COLO668 (cell line): ENCODE results near the gene TPX2.
A peak's percentile ranks its signal among the peaks of the same experiment; 100 is the strongest.

Experiments used
- DNase-seq: peaks from one replicate; lab custom pipeline; 2025; ENCODE audit not compliant: unreplicated experiment; lab: John Stamatoyannopoulos, UW

TPX2 gene, protein sequence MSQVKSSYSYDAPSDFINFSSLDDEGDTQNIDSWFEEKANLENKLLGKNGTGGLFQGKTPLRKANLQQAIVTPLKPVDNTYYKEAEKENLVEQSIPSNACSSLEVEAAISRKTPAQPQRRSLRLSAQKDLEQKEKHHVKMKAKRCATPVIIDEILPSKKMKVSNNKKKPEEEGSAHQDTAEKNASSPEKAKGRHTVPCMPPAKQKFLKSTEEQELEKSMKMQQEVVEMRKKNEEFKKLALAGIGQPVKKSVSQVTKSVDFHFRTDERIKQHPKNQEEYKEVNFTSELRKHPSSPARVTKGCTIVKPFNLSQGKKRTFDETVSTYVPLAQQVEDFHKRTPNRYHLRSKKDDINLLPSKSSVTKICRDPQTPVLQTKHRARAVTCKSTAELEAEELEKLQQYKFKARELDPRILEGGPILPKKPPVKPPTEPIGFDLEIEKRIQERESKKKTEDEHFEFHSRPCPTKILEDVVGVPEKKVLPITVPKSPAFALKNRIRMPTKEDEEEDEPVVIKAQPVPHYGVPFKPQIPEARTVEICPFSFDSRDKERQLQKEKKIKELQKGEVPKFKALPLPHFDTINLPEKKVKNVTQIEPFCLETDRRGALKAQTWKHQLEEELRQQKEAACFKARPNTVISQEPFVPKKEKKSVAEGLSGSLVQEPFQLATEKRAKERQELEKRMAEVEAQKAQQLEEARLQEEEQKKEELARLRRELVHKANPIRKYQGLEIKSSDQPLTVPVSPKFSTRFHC

DNA sequence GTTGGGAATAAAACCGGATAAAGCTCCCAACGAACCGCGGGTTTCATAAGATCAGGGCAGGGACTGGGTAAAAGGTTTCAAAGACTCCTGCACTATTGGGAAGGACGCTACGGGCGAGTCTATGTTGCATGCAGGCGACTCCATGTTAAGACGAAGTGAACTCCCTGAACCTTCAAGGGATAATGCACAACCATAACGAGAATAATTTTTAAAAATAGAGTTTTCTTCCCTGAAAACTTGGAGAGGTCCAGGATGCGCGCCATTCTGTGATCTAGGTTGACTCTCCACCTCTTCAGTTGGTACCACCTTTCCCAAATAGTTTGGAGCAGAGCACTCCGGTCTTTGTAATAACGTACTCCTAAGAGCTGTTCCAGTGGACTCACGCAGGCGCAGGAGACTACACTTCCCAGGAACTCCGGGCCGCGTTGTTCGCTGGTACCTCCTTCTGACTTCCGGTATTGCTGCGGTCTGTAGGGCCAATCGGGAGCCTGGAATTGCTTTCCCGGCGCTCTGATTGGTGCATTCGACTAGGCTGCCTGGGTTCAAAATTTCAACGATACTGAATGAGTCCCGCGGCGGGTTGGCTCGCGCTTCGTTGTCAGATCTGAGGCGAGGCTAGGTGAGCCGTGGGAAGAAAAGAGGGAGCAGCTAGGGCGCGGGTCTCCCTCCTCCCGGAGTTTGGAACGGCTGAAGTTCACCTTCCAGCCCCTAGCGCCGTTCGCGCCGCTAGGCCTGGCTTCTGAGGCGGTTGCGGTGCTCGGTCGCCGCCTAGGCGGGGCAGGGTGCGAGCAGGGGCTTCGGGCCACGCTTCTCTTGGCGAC is at the start of gene TPX2:
TPX2 (plus strand) TSS at position 562 of the 821 bp plus-strand sequence. CDS start 18,187 bp downstream, outside the sequence.
- DNase-seq: peak; percentile 96

DNA sequence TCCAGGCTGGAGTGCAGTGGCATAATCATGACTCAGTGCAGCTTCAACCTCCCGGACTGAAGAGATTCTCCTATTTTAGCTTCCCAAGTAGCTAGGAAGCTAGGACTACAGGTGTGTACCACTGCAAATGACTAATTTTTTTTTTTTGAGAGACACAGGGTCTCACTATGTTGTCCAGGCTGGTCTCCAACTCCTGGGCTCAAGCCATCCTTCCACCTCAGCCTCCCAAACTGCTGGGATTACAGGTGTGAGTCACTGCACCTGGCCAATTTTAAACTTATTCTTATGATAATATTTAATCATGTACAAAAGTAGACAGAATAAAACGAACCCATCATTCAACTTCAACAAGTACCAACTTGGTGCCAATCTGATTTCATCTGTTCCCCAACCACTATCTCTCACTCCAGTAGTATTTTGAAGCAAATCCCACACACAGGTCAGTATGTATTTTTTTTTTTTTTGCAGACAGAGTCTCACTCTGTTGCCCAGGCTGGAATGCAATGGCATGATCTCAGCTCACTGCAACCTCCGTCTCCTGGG is 48.9 kb upstream of the TPX2 start:
- DNase-seq: no peak

DNA sequence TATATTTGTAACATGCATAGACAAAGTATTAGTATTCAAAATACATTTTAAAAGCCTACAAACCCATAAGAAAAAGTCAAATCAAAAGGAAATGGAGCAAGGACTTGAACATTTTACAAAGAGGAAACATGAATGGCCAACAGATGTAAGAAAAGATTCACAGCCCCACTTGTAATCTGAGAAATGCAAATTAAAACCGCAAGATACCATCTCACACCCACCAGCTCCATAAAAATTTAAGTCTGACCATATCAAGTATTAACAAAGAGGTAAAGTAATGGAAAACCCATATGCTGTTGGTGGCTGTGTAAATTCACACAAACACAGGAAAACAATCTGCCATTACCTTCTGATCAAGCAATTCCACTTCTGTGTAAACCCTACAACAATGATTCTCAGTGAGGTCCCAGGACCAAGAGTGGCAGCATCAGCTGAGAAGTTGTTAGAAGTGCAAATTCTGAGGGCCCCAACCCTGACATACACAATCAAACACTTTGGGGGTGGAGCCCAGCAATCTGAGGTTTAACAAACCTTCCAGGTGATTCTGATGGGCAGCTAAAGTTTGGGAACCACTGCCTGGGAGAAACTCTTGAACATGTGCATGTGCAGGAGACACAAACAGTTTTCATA is 47.3 kb upstream of the TPX2 start:
- no peak for DNase-seq

DNA sequence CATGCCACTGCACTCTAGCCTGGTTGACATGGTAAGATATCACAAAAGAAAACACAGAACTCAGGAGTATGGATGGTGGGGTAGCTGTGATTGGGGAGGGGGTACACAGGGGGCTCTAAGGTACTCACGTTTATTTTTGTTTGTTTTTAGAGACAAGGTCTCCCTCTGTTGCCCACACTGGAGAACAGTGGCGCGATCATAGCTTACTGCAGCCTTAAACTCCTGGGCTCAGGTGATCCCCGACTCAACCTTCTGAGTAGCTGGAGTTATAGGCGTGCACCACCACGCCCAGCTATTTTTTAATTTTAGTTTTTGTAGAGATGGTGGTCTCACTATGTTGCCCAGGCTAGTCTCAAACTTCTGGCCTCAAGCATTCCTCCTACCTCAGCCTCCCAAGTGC is 45.7 kb upstream of the TPX2 start:
- DNase-seq: no peak

DNA sequence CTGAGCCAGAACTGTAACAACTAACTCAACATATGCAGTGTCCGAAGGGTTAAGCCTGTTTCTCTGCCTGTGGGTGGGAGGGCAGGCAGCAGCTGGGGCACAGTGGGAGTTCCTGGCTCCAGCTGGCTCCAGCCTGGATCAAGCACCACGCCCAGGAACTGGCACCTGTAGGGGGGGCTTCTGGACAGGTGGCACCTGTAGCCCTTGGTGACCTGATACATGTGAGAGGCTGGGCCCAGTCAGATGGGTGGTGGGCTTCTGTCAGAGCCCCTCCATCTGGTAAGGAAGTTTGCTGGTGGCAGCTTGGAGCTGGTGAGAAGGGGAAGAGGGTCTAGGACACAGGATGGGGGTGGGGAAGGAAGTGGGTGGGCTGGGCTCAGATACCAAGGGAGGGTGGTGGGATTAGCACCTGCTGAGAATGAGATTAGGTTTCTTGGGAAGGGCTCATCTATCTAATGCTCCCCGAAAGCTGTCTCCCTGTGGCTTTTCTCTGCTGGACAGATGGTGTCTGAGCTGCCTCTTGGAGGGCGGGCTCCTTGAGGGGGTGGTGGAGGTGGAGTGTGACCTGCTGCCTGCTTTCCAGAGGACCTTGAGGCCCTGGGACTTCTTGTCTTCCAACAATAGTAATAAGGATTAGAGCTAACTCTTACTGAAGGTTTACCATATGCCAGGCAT is 45.0 kb upstream of the TPX2 start:
- peak; percentile 80 for DNase-seq

DNA sequence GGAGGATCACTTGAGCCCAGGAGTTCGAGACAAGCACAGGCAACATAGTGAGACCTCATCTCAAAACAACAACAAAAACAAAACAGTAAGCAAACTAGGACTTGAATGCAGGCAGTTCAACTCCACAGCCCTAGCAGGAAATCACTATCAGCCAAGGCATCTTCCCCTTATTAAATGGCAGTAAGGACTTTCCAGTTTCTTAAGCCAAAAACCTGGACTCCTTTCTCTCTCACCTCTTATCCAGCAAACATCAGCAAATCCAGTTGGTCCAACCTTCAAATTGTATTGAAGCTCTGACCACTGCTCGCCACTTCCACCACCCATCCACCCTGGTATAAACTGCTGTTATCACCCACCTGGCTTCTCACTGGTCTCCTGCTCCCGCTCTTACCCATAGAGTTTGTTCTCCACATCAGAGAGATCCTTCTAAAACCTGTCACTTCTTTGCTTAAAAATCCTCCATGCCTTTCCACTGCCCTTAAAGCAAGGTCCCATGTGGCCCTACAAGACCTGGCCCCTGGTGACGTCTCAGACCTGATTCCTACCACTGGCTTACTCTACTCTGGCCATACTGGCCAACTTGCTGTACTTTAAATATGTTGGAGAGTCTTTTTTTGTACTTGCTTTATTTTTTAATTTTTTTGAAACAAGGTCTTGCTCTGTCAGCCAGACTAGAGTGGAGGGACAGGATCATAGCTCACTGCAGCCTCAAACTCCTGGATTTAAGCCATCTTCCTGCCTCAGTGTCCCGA is 44.1 kb upstream of the TPX2 start:
- no peak for DNase-seq

DNA sequence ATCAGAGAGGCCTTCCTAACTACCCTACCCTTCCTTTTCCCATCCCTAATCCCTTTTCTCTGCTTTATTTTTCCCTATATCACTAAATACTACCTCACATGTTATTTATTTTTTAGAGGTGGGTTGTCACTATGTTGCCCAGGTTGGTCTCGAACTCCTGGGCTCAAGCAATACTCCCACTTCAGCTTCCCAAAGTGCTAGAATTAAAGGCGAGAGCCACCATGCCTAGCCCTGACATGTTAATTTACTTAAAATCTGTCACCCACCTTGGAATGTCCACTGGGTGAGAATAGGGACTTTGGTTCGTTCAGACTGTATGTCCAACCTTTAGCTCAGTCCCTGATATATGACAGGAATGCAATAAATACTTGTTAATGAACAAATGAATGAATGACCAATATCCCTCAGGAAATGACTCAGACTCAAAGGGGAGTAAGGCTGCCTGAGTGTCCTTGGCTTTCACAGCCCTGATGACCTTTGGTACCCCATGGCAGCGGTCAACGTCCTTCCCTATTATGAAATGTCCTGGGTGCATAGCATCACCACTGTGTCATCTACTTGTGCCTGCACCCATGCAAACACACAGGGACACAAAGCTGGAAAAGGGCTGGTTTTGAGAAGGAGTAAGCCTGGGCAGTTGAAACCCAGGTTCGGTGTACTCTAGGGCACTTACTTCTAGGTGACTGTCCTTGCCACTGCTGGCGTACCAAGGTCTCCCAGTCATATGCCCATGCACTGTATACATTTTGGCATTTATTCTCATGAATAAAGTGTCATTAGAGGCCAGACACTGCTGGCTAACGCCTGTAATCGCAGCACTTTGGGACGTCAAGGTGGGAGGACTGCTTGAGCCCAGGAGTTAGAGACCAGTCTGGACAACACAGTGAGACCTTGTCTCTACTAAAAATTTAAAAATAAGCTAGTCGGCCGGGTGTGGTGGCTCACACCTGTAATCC is 43.0 kb upstream of the TPX2 start:
- DNase-seq: no peak

DNA sequence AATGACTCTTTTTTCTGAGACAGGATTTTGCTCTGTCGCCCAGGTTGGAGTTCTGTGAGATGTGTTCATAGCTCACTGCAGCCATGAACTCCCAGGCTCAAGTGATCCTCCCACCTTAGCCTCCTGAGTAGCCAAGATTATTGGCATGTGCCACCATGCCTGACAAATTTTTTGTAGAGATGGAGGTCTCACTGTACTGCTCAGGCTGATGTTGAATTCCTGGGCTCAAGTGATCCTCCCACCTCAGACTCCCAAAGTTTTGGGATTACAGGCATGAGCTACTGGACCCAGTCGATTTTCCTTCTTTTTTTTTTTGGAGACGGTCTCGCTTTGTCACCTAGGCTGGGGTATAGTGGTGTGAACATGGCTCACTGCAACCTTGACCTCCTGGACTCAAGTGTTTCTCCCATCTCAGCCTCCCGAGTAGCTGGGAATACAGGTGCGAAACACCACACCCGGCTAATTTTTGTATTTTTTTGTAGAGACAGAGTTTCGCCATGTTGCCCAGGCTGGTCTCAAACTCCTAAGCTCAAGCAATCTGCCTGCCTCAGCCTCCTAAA is 40.8 kb upstream of the TPX2 start:
- no peak for DNase-seq

DNA sequence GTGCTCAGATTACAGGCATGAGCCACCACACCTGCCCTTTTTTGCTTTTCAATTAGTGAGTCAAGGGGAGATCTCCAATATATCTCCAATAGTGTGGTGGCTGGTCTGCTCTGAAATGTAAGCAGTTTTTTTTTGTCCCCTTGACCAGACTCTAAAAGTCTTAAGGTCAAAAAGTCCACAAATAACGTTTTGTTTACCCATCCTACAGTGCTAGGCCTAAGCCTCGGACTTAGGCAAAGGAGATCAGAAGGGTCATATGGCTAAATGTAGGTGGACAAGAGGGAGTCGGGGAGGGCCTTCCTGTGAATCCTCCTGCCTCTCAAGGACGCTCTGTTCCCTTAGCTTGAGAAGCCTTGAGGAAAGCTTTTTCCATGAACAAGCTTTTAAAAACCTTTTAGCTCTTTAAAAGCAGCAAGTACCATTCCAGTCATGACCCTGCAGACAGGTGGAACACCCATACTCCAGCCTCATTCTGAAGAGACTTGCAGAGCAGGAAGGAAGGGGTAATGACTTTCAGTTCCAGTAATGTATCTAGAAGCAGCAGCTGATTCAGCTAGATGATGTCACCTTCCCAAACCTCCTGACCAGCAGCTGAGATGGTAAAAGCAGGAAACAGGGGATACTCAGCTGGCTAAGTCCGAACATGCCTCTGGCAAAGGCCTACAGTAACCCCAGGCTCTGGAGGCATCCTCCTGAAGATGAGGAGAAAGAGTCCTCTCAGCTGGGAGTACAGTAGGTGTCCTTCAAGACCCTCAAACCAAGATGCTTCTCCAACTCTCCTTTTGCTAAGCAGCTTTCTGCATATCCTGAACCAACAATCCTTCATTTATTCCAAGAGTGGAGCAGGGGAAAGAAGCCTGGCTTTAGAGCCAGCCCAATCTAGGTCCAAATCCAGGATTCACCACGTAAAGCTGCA is 40.0 kb upstream of the TPX2 start:
- peak; percentile 80 for DNase-seq

DNA sequence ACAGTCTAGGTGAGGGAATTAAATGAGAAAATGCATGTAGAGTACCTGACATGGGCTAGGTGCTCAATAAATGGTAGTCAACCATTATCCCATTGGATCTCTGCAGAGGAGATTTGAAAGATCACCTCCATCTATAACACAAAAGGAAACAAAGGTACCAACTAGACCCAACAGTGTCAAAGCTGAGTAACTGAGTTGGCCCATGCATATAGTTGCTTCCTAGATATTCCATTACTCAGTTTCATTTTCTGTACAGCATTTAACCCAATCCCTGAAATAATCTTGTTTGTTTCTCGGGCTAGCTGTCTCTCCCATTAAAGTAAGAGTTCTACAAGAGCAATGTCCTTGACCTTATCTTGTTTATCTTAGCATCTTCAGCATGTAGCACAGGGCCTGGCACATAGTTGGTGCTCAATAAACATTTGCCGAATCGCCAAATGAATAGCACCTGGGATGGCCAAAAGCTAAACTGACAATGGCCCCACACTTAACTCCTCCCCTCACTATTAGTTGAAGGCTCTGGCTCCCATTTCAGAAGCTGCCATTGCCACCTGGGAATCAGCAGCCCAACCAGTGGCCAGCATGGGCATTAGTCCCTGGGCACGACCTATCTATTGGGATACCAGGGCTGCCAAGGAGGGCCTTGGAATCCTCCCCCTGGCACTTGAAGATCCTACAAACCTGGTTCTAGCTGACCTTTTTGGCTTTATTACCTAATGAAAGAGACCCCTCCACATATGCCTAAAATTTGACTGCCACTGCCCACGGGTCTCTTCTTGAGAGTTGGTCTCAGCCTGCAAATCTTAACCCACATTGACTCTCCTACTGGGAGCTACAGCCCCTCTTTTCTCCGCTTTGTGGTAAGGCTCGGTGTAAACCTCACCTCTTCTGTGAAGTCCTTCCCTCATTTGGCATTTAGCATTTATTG is 39.0 kb upstream of the TPX2 start:
- no peak for DNase-seq

DNA sequence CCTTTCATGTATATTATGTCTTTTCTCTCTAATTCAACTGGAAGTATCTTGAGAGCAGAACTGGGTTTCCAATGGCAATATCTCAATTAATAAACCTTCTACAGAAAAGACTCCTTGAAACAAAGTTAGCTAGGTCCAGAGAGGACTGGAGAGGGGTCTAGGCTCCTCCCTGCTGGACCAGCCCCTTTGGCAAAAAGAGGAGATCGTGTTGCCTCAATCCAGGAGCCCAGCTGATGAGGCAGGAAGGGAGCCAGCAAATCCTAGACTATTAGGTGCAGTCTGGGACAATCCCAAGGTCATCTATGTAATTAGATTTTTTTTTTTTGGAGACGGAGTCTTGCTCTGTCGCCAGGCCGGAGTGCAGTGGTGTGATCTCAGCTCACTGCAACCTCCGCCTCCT is 38.3 kb upstream of the TPX2 start:
- no peak for DNase-seq

DNA sequence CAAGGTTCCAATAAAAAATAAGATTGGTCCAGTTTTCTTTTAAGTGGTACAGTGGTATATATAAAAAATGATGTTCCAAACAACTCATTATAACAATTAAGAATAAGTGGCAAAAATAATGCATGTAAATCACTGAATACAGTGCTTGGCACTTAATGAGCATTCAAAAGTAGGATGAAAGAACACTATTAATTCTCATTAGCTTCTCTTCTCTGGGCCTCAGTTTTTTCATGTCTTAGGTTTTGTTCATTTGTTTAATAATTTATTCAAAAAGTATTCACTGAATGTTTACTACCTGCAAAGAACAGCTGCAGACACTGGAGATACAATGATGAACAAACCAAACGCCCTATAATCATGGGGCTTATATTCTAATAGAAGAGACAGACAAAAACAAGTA is 37.5 kb upstream of the TPX2 start:
- no peak for DNase-seq

DNA sequence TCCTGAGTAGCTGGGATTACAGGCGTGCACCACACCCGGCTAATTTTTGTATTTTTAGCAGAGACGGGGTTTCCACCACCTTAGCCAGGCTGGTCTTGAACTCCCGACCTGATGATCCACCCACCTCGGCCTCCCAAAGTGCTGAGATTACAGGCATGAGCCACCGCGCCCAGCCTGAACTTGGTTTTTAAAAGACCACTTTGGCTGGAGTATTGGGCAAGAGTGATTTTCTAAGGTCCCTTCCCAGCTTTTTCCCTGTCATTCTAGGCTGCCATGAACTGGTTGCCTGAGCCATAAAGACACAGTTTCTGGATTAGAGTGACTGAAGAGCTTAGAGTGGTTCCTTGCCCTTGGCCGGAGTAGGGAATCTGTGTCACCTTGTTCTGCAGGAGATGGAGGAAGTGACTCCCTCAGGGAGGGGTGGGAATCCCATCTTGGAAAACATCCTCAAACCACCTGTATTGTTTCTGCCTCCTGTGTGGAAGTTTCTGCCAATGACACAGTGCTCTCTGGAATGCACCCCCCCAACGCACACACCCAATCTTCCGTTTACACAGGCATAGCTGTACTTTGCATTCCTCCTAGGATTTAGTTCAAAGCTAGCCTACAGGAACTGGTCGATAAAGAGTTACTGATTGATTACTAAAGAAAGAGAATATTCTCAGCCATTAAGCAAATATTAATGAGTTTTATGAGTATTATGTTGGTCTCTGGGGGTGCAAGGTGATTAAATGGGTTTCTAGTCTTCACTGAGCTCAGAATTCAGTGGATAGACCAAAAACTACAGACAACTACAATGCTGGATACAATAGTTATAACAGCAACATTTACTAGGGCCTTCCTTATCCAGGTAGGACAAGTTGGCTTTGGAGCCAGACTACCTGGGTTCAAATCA is 34.6 kb upstream of the TPX2 start:
- DNase-seq: no peak

DNA sequence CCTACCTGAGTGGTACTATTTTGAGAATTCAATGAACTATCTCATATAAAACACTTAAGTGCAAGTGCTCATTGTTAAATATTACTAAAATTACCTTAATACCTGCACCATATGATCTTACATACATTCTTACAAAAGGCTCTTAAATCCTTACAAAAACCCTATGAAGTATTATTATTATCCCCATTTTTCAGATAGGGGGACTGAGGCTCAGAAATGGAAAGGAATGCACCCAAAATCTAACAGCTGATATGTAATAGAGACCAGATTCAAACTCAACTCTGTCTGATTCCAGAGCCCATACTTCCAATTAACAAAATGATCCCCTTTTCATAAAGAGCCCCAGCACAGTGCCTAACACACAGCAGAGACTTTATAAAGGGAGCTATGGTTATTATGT is 33.9 kb upstream of the TPX2 start:
- no peak for DNase-seq
